Stimulated activated CD8-positive, alpha-beta memory T cell treated with anti-CD3 and anti-CD28 coated beads, Interleukin-7, amount 100 ng/mL, for 1 hour (primary cell): ENCODE data around the gene PIK3CG.

Experiments used
- DNase-seq, 2 donors: peaks; one replicate each; pipeline ENCODE4 v3.0.0-alpha.2; 2020; ENCODE audit warnings: low read depth in 2 of 2

PIK3CG gene

GRCh38 chr7:106858618-106859532 lies 6.2 kb upstream of the PIK3CG start:
- DNase-seq = no peak

GRCh38 chr7:106862317-106863089 lies 2.6 kb upstream of the PIK3CG start:
- DNase-seq = no peak

DNA sequence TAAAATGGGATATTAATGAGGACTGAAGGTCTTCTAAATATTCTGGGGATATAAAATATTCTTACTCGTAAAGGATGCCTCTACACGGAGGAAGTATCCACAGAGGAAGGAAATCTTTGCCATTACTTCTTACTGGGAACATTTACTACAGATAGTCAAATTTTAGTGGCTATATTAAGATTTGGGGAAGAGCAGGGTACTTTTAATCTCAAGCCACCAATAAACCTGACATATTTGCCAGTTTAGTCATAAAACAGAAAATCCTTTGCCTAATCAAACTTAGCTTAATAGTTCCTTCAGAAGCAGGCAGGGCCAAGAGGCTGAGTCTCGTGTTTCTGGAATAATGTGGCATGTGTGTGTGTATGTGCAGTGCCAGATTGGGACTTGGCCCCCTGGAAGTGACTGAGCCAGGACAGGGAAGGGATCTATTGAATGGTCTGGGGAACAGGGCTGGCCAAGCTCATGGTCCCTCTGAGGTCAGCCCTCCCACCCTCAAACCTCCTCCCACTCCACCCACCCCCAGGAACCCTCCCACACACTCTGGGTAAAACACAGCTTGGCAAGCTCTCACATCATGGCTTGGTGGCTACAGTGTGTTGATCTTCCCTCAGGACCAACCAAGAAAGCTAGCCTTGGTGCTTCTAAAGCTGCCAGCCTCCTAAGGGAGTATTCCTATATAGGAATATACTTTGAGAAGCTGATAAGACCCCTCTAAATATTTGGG lies 1.6 kb upstream of the PIK3CG start:
- DNase-seq = no peak

DNA sequence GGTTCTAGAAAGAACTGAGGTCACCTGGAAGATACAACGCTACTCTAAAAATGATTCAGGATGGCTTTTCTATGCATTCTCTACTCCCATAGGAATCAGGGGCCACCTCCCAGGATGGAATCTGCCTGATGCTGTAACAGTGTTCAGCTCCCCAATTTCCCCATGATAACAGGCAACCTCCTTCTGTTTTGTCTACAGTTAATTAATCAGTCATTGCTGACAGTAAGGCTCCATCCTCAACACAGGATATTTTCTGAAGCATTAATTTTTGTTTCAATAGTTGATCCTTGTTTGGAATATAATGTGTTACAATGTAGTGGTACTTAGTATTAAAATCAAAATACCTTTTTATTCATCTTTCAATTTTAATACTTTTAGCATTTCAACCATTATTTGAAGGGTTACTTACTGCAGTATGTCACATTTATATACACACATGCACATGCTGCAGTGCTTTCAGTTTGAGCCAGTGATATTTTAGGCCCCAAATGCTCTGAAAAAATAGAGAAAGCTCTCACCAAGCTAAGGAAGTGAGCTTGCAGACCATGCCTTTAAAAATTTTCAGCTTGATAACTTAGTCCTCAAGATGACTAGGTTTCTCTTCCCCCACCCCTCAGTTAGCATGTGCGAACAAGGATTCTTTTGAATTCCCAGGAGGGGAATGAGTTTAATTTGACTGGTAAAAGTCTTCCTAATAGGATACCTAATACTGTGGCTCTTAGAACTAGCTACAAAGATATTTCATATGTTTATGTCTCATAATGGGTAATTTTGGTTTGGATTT lies 592 bp upstream of the PIK3CG start:
- no peak for DNase-seq

GRCh38 chr7:106866298-106867281 lies 1.5 kb downstream of the PIK3CG start:
- DNase-seq = no peak

DNA sequence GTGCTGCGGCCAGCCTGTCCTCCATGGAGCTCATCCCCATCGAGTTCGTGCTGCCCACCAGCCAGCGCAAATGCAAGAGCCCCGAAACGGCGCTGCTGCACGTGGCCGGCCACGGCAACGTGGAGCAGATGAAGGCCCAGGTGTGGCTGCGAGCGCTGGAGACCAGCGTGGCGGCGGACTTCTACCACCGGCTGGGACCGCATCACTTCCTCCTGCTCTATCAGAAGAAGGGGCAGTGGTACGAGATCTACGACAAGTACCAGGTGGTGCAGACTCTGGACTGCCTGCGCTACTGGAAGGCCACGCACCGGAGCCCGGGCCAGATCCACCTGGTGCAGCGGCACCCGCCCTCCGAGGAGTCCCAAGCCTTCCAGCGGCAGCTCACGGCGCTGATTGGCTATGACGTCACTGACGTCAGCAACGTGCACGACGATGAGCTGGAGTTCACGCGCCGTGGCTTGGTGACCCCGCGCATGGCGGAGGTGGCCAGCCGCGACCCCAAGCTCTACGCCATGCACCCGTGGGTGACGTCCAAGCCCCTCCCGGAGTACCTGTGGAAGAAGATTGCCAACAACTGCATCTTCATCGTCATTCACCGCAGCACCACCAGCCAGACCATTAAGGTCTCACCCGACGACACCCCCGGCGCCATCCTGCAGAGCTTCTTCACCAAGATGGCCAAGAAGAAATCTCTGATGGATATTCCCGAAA lies 2.7 kb downstream of the PIK3CG start:
- no peak for DNase-seq

- no peak for DNase-seq
These were observed 3.3 kb downstream of the PIK3CG start for GRCh38 chr7:106868364-106868763.

GRCh38 chr7:106869954-106870353 lies 4.9 kb downstream of the PIK3CG start:
- DNase-seq = no peak

- DNase-seq = no peak
These were observed 5.4 kb downstream of the PIK3CG start for GRCh38 chr7:106870528-106870927.

DNA sequence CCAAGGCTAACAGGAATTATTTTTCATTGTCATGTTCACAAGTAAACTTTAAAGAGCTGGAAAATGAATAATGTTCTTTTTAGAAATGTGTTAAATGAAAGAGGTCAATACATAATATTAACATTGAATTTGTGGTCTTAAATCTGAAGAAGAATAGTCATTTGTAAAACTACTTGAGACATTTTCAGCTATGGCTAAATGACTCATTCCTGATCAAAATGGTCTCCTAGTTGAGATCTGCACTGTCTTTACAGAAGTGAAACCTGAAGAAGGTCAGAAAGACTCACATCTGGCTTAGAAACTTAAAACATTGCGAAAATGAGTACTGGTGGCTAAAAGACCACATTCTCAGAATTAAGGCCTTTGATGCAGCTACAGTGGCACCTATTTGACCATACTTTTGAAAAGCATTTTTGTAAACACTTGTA lies 5.9 kb downstream of the PIK3CG start:
- no peak for DNase-seq

DNA sequence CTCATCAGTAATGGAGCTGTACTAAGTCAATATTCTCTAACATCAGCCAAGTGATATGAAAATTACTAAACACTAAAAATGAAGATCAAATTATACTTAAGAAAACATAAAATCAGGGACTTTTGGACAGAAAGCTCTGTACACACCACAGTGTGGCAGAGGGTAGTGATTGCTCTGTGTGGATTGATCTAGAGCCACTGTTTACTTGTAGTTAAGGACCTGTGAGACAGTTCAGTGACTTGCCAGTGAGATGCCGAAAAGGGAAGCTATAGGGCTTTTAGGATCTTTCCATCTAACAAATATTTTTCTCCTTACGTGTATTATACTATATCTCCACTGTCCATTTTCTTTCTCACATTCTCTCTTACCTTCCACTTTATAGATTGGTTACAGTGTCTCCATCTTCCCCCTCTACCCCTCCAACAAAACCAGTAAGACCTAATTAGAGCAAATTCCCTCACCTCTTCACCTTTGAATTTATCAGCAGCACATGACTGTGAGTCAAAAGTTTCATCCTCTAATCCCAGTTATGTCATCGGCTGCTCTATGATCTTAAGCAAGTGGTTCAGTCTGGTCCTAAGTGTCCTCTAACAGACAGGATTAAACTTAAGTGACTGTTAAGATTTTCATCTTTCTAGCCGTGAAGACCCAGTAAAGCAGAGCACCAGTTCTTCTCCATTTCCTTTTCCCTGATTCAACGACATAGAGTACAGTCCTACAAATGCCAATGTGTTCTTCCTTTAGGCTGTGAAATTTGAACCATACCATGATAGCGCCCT lies 6.9 kb downstream of the PIK3CG start:
- DNase-seq = no peak

- no peak for DNase-seq
These were observed 7.7 kb downstream of the PIK3CG start for GRCh38 chr7:106872763-106873162.

- no peak for DNase-seq
These were observed 9.0 kb downstream of the PIK3CG start for GRCh38 chr7:106874076-106874475.

GRCh38 chr7:106875508-106875907 lies 10.4 kb downstream of the PIK3CG start:
- no peak for DNase-seq

- no peak for DNase-seq
These were observed 13.8 kb downstream of the PIK3CG start for GRCh38 chr7:106878748-106879439.

DNA sequence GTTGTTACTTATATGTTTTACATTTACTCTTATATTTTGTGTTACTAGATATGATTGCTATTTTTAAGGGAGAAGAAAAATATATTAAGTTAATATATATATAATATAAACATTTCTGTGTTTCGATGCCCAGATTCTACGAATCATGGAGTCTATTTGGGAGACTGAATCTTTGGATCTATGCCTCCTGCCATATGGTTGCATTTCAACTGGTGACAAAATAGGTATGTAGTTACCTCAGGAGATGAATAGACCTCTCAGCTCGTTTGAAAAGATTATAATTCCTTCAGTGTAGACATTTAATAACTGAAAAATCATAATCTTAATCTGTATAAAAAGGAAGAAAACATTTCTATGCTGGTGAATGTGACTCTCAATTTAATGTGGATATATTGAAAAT lies 16.9 kb downstream of the PIK3CG start:
- DNase-seq = no peak

DNA sequence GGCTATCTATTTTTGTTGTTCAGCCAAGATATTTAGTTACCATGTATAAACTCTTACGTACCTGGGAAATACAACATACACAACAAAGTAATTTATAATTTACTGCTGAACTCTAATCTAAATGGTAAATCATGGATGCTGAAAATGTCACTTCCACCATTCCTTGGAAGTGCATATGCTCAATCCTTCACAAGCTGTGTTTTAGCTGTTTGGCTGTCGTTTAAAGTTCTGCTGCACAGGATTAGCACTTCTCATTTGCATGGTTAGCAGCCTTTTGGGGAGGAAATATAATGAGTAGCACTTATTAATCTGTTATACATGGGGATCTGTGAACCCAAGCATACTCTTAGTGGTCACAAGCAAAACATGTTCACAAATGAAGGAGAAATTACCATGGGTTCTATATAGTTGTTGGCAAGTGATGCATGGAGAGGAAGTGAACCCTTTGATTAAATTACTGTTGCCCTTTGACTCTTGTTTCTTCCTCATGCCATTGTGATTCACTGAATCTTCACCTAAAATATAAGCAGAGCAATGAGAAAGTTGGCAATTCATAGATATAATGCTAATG lies 18.5 kb downstream of the PIK3CG start:
- DNase-seq = no peak

DNA sequence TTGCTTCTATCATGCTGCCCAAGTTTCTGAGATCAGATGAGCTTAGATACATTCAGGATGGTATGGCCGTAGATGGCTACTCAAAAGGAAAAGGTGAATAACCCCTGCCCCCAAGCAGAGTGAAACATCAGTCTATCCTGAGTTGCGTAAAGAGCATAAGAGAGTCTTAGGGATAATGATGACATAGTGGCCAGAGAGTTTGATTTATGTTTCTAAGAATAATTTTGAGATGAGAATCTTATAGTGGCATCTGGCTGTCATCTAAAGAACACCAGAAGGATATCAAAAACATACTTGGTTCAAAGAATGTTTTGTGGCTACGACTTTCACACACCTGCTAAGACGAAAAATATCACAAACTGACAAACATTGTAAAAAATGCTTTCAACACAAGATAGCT lies 20.6 kb downstream of the PIK3CG start:
- no peak for DNase-seq
